Duodenal mucosa (tissue), 2 donors: Measurements from ENCODE around the gene NECAB2.

Experiments
- H3K27ac ChIP-seq: one replicate; pipeline ENCODE4 v1.7.0; 2013; ENCODE audit warnings: low read depth, low read length
- H3K27me3 ChIP-seq, 2 donors: one replicate each; pipeline ENCODE4 v1.7.0; 2013; ENCODE audit warnings: low read length in 2 of 2, control low read depth in 1 of 2; ENCODE audit not compliant: insufficient read depth in 2 of 2, control insufficient read depth in 1 of 2
- H3K36me3 ChIP-seq, 2 donors: one replicate each; pipeline ENCODE4 v1.7.0; 2013; ENCODE audit warnings: low read length in 2 of 2, control low read depth in 1 of 2; ENCODE audit not compliant: insufficient read depth in 2 of 2, control insufficient read depth in 1 of 2
- H3K4me1 ChIP-seq, 2 donors: one replicate each; pipeline ENCODE4 v1.7.0; 2013; ENCODE audit warnings: low read length in 2 of 2, control low read depth in 1 of 2; ENCODE audit not compliant: insufficient read depth in 2 of 2, control insufficient read depth in 1 of 2
- H3K4me3 ChIP-seq, 2 donors: one replicate each; pipeline ENCODE4 v1.7.0; 2013; ENCODE audit warnings: low read length in 2 of 2, low read depth in 1 of 2
- H3K9ac ChIP-seq, 2 donors: one replicate each; pipeline ENCODE4 v1.7.0; 2013; ENCODE audit warnings: low read length in 2 of 2, low read depth in 1 of 2
- H3K9me3 ChIP-seq, 2 donors: one replicate each; pipeline ENCODE4 v1.7.0; 2013; ENCODE audit warnings: low read length in 2 of 2, control low read depth in 1 of 2; ENCODE audit not compliant: control insufficient read depth in 1 of 2

The NECAB2 gene

GRCh38 chr16:83929811-83930555, 38.1 kb upstream of the NECAB2 start:
- H3K27me3 ChIP-seq, result no peaks in the 10 kb centered on the region
- H3K4me3 ChIP-seq, result no peak overlapping the region
- no peak overlapping the region for H3K9ac ChIP-seq
- no peaks in the 10 kb centered on the region for H3K9me3 ChIP-seq
- H3K36me3 ChIP-seq, result no peaks in the 10 kb centered on the region
- peaks cover 7 to 14% of the 10 kb centered on the region in 2 donors for H3K4me1 ChIP-seq
- no peak overlapping the region for H3K27ac ChIP-seq

- no peaks in the 10 kb centered on the region for H3K9me3 ChIP-seq
- no peak overlapping the region for H3K9ac ChIP-seq
- H3K36me3 ChIP-seq, result no peaks in the 10 kb centered on the region
- peaks cover 7 to 20% of the 10 kb centered on the region in 2 donors for H3K4me1 ChIP-seq
- H3K4me3 ChIP-seq, result no peak overlapping the region
- H3K27me3 ChIP-seq, result no peaks in the 10 kb centered on the region
- H3K27ac ChIP-seq, result no peak overlapping the region
These were observed 37.1 kb upstream of the NECAB2 start for GRCh38 chr16:83930730-83931500.

GRCh38 chr16:83931556-83931955, 36.5 kb upstream of the NECAB2 start:
- peaks cover 7 to 23% of the 10 kb centered on the region in 2 donors for H3K4me1 ChIP-seq
- no peak overlapping the region for H3K4me3 ChIP-seq
- no peaks in the 10 kb centered on the region for H3K36me3 ChIP-seq
- H3K9me3 ChIP-seq, result no peaks in the 10 kb centered on the region
- H3K27ac ChIP-seq, result no peak overlapping the region
- H3K27me3 ChIP-seq, result no peaks in the 10 kb centered on the region
- no peak overlapping the region for H3K9ac ChIP-seq

- H3K4me1 ChIP-seq, result peaks cover 2 to 19% of the 10 kb centered on the region in 2 donors
- H3K27me3 ChIP-seq, result no peaks in the 10 kb centered on the region
- no peaks in the 10 kb centered on the region for H3K36me3 ChIP-seq
- no peaks in the 10 kb centered on the region for H3K9me3 ChIP-seq
- no peak overlapping the region for H3K9ac ChIP-seq
- no peak overlapping the region for H3K27ac ChIP-seq
- H3K4me3 ChIP-seq, result no peak overlapping the region
These were observed 35.7 kb upstream of the NECAB2 start for GRCh38 chr16:83932304-83932703.

- Histone ChIP-seq H3K27ac (no peak overlapping the region), H3K4me1 (peaks cover 0 to 13% of the 10 kb centered on the region in 2 donors), H3K27me3 (no peaks in the 10 kb centered on the region), H3K9ac (no peak overlapping the region), H3K36me3 (no peaks in the 10 kb centered on the region), H3K4me3 (no peak overlapping the region), H3K9me3 (no peaks in the 10 kb centered on the region)
These were observed 34.9 kb upstream of the NECAB2 start for GRCh38 chr16:83932955-83933673.

GRCh38 chr16:83933885-83934683, 34.0 kb upstream of the NECAB2 start:
- H3K9ac ChIP-seq, result no peak overlapping the region
- H3K27me3 ChIP-seq, result no peaks in the 10 kb centered on the region
- H3K4me1 ChIP-seq, result peaks cover 0 to 9% of the 10 kb centered on the region in 2 donors
- no peak overlapping the region for H3K27ac ChIP-seq
- no peaks in the 10 kb centered on the region for H3K9me3 ChIP-seq
- no peak overlapping the region for H3K4me3 ChIP-seq
- no peaks in the 10 kb centered on the region for H3K36me3 ChIP-seq

- no peak overlapping the region for H3K27ac ChIP-seq
- no peaks in the 10 kb centered on the region for H3K9me3 ChIP-seq
- no peak overlapping the region for H3K4me3 ChIP-seq
- peaks cover 5 to 11% of the 10 kb centered on the region in 2 donors for H3K4me1 ChIP-seq
- no peak overlapping the region for H3K9ac ChIP-seq
- H3K36me3 ChIP-seq, result no peaks in the 10 kb centered on the region
- H3K27me3 ChIP-seq, result no peaks in the 10 kb centered on the region
These were observed 33.4 kb upstream of the NECAB2 start for GRCh38 chr16:83934684-83934977.

- no peaks in the 10 kb centered on the region for H3K9me3 ChIP-seq
- H3K36me3 ChIP-seq, result no peaks in the 10 kb centered on the region
- H3K4me1 ChIP-seq, result peaks cover 5 to 11% of the 10 kb centered on the region in 2 donors
- H3K27me3 ChIP-seq, result no peaks in the 10 kb centered on the region
- H3K27ac ChIP-seq, result no peak overlapping the region
- no peak overlapping the region for H3K4me3 ChIP-seq
- no peak overlapping the region for H3K9ac ChIP-seq
These were observed 32.8 kb upstream of the NECAB2 start for GRCh38 chr16:83935005-83935857.

- Histone ChIP-seq H3K9me3 (no peaks in the 10 kb centered on the region), H3K4me3 (no peak overlapping the region), H3K27me3 (no peaks in the 10 kb centered on the region), H3K27ac (no peak overlapping the region), H3K36me3 (no peaks in the 10 kb centered on the region), H3K4me1 (peaks cover 5 to 11% of the 10 kb centered on the region in 2 donors), H3K9ac (no peak overlapping the region)
These were observed 32.2 kb upstream of the NECAB2 start for GRCh38 chr16:83935858-83936255.
